PFSK-1 (cell line): ENCODE measurements around the gene LSP1.

Experiments used
- FOXP2 ChIP-seq: optimal IDR thresholded peaks from 2 replicates; pipeline ENCODE3; 2011; ENCODE audit warnings: borderline replicate concordance, control low read depth, inconsistent platforms; ENCODE audit not compliant: insufficient read depth; ENCODE audit errors: extremely low read length, extremely low read depth
- POLR2AphosphoS5 ChIP-seq: IDR thresholded peaks from 2 replicates; pipeline ENCODE4 v1.6.1; 2012; ENCODE audit warnings: low read depth, mild to moderate bottlenecking, control low read depth, low read length, moderate library complexity
- REST ChIP-seq, 2 experiments: IDR thresholded peaks; 2 replicates each; pipeline versions ENCODE4 v1.6.1 to v1.8.0; 2011 to 2012; ENCODE audit warnings: low read depth in 2 of 2, low read length in 2 of 2, control low read depth in 1 of 2, inconsistent platforms in 1 of 2, mild to moderate bottlenecking in 1 of 2, moderate library complexity in 1 of 2; ENCODE audit not compliant: insufficient read depth in 1 of 2
- SIN3A ChIP-seq: IDR thresholded peaks from 2 replicates; pipeline ENCODE4 v1.6.1; 2012; ENCODE audit warnings: mild to moderate bottlenecking, low read length, moderate library complexity, borderline replicate concordance; ENCODE audit not compliant: insufficient read depth
- TAF1 ChIP-seq: IDR thresholded peaks from 2 replicates; pipeline ENCODE4 v1.6.1; 2012; ENCODE audit warnings: low read length, control low read depth, borderline replicate concordance; ENCODE audit not compliant: insufficient read depth

Gene LSP1

GRCh38 chr11:1926156-1927025, 73.5 kb downstream of the LSP1 start:
- TF ChIP-seq TAF1 (no peak), POLR2AphosphoS5 (no peak), SIN3A (no peak), FOXP2 (no peak), REST (IDR thresholded peaks at IDR 0.05; ENCODE audit: insufficient read depth in 1 of 2, low read depth in 2 of 2, low read length in 2 of 2) (no peak)

GRCh38 chr11:1927026-1927847, 74.4 kb downstream of the LSP1 start:
- TF ChIP-seq POLR2AphosphoS5, result no peak
- TF ChIP-seq FOXP2, result no peak

- TF ChIP-seq POLR2AphosphoS5 (no peak), FOXP2 (no peak), SIN3A (no peak)
These were observed 75.1 kb downstream of the LSP1 start for GRCh38 chr11:1927848-1928469.

- TF ChIP-seq FOXP2 (no peak), TAF1 (no peak), POLR2AphosphoS5 (no peak), REST (IDR thresholded peaks at IDR 0.05; ENCODE audit: insufficient read depth in 1 of 2, low read depth in 2 of 2, low read length in 2 of 2) (no peak), SIN3A (no peak)
These were observed 75.6 kb downstream of the LSP1 start for GRCh38 chr11:1928470-1928890.

GRCh38 chr11:1928891-1929541, 76.1 kb downstream of the LSP1 start:
- TF ChIP-seq POLR2AphosphoS5 (no peak), SIN3A (no peak), TAF1 (no peak), REST (IDR thresholded peaks at IDR 0.05; ENCODE audit: insufficient read depth in 1 of 2, low read depth in 2 of 2, low read length in 2 of 2) (no peak), FOXP2 (no peak)
